ENCODE data around the gene ASAP2.

ASAP2 gene

GRCh38 chr2:9358846-9359245, 152.2 kb downstream of the ASAP2 start:
- DNase-seq (ENCODE audit: low read depth in 1 of 2, low spot score in 1 of 2) = no peak
- TF ChIP-seq, protein P1, sequence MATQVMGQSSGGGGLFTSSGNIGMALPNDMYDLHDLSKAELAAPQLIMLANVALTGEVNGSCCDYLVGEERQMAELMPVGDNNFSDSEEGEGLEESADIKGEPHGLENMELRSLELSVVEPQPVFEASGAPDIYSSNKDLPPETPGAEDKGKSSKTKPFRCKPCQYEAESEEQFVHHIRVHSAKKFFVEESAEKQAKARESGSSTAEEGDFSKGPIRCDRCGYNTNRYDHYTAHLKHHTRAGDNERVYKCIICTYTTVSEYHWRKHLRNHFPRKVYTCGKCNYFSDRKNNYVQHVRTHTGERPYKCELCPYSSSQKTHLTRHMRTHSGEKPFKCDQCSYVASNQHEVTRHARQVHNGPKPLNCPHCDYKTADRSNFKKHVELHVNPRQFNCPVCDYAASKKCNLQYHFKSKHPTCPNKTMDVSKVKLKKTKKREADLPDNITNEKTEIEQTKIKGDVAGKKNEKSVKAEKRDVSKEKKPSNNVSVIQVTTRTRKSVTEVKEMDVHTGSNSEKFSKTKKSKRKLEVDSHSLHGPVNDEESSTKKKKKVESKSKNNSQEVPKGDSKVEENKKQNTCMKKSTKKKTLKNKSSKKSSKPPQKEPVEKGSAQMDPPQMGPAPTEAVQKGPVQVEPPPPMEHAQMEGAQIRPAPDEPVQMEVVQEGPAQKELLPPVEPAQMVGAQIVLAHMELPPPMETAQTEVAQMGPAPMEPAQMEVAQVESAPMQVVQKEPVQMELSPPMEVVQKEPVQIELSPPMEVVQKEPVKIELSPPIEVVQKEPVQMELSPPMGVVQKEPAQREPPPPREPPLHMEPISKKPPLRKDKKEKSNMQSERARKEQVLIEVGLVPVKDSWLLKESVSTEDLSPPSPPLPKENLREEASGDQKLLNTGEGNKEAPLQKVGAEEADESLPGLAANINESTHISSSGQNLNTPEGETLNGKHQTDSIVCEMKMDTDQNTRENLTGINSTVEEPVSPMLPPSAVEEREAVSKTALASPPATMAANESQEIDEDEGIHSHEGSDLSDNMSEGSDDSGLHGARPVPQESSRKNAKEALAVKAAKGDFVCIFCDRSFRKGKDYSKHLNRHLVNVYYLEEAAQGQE (IDR thresholded peaks at IDR 0.05; ENCODE audit: insufficient replicate concordance, low read depth) = no peak
- TF ChIP-seq, protein P2, sequence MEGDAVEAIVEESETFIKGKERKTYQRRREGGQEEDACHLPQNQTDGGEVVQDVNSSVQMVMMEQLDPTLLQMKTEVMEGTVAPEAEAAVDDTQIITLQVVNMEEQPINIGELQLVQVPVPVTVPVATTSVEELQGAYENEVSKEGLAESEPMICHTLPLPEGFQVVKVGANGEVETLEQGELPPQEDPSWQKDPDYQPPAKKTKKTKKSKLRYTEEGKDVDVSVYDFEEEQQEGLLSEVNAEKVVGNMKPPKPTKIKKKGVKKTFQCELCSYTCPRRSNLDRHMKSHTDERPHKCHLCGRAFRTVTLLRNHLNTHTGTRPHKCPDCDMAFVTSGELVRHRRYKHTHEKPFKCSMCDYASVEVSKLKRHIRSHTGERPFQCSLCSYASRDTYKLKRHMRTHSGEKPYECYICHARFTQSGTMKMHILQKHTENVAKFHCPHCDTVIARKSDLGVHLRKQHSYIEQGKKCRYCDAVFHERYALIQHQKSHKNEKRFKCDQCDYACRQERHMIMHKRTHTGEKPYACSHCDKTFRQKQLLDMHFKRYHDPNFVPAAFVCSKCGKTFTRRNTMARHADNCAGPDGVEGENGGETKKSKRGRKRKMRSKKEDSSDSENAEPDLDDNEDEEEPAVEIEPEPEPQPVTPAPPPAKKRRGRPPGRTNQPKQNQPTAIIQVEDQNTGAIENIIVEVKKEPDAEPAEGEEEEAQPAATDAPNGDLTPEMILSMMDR (IDR thresholded peaks at IDR 0.05; ENCODE audit: insufficient read depth, low read length) = no peak
- no peak for TF ChIP-seq POLR2AphosphoS5 (IDR thresholded peaks at IDR 0.05; ENCODE audit: low read depth)
- TF ChIP-seq GABPA (IDR thresholded peaks at IDR 0.05; ENCODE audit: low read depth) = no peak
- no peak for TF ChIP-seq SPI1 (IDR thresholded peaks at IDR 0.05; ENCODE audit: borderline replicate concordance, low read depth)
- Histone ChIP-seq H3K27me3 (ENCODE audit: insufficient read depth, poor library complexity, severe bottlenecking) (peaks cover 7% of the 10 kb centered on the region), H3K4me3 (replicated peaks; ENCODE audit: insufficient read depth, low read length) (no peak overlapping the region), H3K27ac (replicated peaks) (no peak overlapping the region)

DNA sequence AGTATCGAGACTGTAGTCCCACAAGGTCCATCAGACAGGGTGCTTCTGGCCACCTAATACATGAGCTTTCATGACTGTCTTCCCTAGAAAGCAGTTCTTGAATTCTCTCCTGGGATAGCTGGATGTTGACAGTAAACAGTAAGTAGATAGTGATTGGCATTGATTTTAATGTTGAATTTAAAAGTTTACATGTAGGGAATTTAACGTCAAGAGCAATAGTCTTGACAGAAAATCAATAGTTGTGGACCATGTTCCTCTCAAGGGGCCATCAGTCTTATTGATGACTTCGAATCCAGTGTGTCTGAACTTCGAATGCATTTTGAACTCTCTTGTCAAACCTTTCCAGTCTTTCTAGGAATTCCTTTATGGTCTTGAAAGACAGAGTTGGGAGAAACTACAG, 152.9 kb downstream of the ASAP2 start:
- no peak for DNase-seq (ENCODE audit: low read depth in 1 of 2, low spot score in 1 of 2)
- Histone ChIP-seq H3K4me3 (replicated peaks; ENCODE audit: insufficient read depth, low read length) (no peak overlapping the region), H3K27me3 (ENCODE audit: insufficient read depth, poor library complexity, severe bottlenecking) (peaks cover 7% of the 10 kb centered on the region), H3K27ac (replicated peaks) (no peak overlapping the region)
- TF ChIP-seq, protein P1 (IDR thresholded peaks at IDR 0.05; ENCODE audit: insufficient replicate concordance, low read depth) = no peak
- no peak for TF ChIP-seq SPI1 (IDR thresholded peaks at IDR 0.05; ENCODE audit: borderline replicate concordance, low read depth)
- TF ChIP-seq, protein P2 (IDR thresholded peaks at IDR 0.05; ENCODE audit: insufficient read depth, low read length) = no peak
- no peak for TF ChIP-seq GABPA (IDR thresholded peaks at IDR 0.05; ENCODE audit: low read depth)
- TF ChIP-seq POLR2AphosphoS5 (IDR thresholded peaks at IDR 0.05; ENCODE audit: low read depth) = no peak

DNA sequence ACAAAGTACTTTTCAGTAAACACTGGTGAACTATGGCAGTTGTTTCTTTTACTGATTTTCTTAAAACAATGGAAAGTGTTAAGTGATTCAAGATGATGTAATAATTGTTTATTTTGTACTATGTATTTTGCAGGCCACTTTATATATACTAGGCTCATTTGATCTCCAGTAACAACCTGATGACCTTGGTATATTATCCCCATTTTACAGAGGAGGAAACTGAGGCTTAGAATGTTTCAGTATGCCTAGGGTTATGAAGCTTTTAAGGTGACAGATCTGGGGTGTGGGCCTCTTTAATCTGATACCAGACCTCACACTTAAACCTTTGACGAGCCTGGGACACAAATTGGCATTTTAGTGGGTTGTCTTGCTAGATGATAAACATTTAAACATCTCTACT, 153.5 kb downstream of the ASAP2 start:
- TF ChIP-seq SPI1 (IDR thresholded peaks at IDR 0.05; ENCODE audit: borderline replicate concordance, low read depth) (no peak), GABPA (IDR thresholded peaks at IDR 0.05; ENCODE audit: low read depth) (no peak), POLR2AphosphoS5 (IDR thresholded peaks at IDR 0.05; ENCODE audit: low read depth) (no peak)
- TF ChIP-seq, protein P2 (IDR thresholded peaks at IDR 0.05; ENCODE audit: insufficient read depth, low read length) = no peak
- TF ChIP-seq, protein P1 (IDR thresholded peaks at IDR 0.05; ENCODE audit: insufficient replicate concordance, low read depth) = no peak
- no peak overlapping the region for H3K4me3 ChIP-seq (replicated peaks; ENCODE audit: insufficient read depth, low read length)
- peaks cover 7% of the 10 kb centered on the region for H3K27me3 ChIP-seq (ENCODE audit: insufficient read depth, poor library complexity, severe bottlenecking)
- H3K27ac ChIP-seq (replicated peaks) = no peak overlapping the region
- no peak for DNase-seq (ENCODE audit: low read depth in 1 of 2, low spot score in 1 of 2)
